Psoas muscle (tissue), 8 donors: Measurements from ENCODE around the gene GOLGA6L2. TPM values are rescaled to one million over a fixed set of nuclear protein-coding genes. Genes with fewer than 3 reads are reported as not detected.
A peak's percentile ranks its signal among the peaks of the same experiment; 100 is the strongest.
"Not testable (repeated sequence)": the region's sequence is repeated elsewhere in the genome, so short reads cannot be mapped to it uniquely, and the experiment has no call there.

ENCODE experiments used
- ATAC-seq, 4 donors: fragments of 200-7000 bp; cut with Tn5 transposase; one replicate each; pipeline ENCODE4 v1.9.1; 2020; ENCODE audit warnings: moderate library complexity in 3 of 4, mild to moderate bottlenecking in 2 of 4
- DNase-seq, 2 donors: peaks; one replicate each; pipeline ENCODE4 v3.0.0-alpha.2; 2020
- H3K27ac ChIP-seq: fragments of 200-600 bp; one replicate; pipeline ENCODE4 v1.8.0; 2022
- H3K27me3 ChIP-seq, 3 donors: fragments of 200-600 bp in 1 of 3; one replicate each; pipeline versions ENCODE4 v1.6.1 to v1.8.0; 2013 to 2022; ENCODE audit warnings: low read length in 2 of 3, mild to moderate bottlenecking in 2 of 3, moderate library complexity in 1 of 3; ENCODE audit not compliant: insufficient read depth in 3 of 3
- H3K36me3 ChIP-seq, 2 donors: fragments of 200-600 bp in 1 of 2; one replicate each; pipeline versions ENCODE4 v1.6.1 to v1.8.0; 2013 to 2022; ENCODE audit warnings: low read depth in 1 of 2, mild to moderate bottlenecking in 1 of 2, moderate library complexity in 1 of 2; ENCODE audit not compliant: insufficient read depth in 1 of 2
- H3K4me1 ChIP-seq: fragments of 200-600 bp; one replicate; pipeline ENCODE4 v1.8.0; 2022
- H3K4me3 ChIP-seq: fragments of 200-600 bp; one replicate; pipeline ENCODE4 v1.8.0; 2022; ENCODE audit warnings: mild to moderate bottlenecking
- H3K9me3 ChIP-seq: fragments of 200-600 bp; one replicate; pipeline ENCODE4 v1.8.0; 2022
- WGBS, 3 donors: extraction: QIAGEN DNeasy Blood & Tissue Kit; methylation state at CpG; one replicate each; pipeline versions ENCODE4 v1.1.6 to v1.1.7; 2013; 5-methylcytosine and 5-hydroxymethylcytosine counted together
- intact Hi-C, 2 donors: fragments of 100-400 bp; cut with DNase I; formaldehyde crosslinking; loops; one replicate each; pipeline versions ENCODE4 v1.11.0 to v1.14.2; 2022
- polyA plus RNA-seq, 3 donors: library from polyadenylated mRNA; stranded (reverse); fragments of 200-250 nt; gene quantifications; one replicate each; pipeline ENCODE4 v1.2.3, GENCODE V29; 2013
- total RNA-seq, 4 donors: library from RNA; stranded (reverse); fragmentation: NEBNext Ultra II Directional in 2 of 4; extraction: Animal tissue kit (Norgen Biotek cat#: 25700) in 2 of 4; gene quantifications; one replicate each; pipeline versions ENCODE4 v1.2.1 to v1.2.4, GENCODE V29; 2021 to 2023
- TF ChIP-seq, protein P1 (sequence below): fragments of 200-600 bp; IDR thresholded peaks from one replicate; pipeline ENCODE4 v1.8.0; 2022; ENCODE audit warnings: antibody characterized with exemption
- donor health status: healthy with polysubstance abuse.
- donor health status: DM: no; HTN: no; CAD: no; lungs with moderate emphysema.
- donor health status: Bipolar disorder and iron deficiency.
- donor health status: healthy.
- donor health status: DM: yes; HTN: yes; CAD: no.
- donor health status: DM: no; HTN: no; CAD: no.
- donor health status: DM: no; HTN: no; CAD: no.
- donor health status: DM: yes; HTN: yes; CAD: no.

The GOLGA6L2 gene
- total and polyA plus RNA-seq, 7 donors = not detected

DNA sequence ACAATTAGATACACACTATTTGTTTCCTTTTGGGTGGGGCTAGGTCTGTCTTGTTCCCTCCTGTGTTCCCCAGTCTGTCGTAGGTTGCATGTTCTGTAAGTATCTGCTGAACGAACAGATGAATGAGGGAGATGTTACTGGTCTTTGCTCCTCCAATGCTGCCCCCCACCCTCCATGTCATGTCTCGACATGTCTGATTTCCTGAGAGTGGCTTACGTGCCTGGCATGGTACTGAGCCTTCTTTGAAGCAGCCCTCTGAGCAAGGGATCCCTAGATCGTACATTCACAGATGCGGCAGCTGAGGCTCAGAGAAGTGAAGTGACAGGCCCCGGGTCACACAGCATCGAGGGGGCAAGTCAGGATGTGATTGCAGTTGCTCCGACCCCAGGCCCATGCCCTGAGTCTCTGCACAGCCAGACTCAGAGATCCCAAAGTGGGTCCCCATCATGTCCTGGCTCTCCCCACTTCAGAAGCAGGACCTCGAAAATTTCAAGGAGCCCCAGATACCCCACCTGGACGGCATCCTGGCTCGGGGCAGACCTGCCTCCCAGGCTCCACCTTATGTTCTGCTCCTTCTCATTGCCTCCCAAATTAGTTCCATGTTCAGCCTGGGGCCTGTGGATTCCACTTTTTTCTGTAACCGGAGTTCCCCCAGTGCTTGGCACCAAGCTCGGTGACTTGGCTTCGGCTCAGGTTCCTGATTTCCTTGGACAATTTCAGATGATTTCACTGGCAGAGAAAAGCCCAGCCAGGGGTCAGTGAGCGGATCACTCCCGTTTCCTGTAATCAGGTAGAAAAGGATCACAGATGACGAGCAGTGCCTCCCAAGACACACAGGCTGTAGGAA lies 24.7 kb downstream of the GOLGA6L2 start:
- Histone ChIP-seq H3K27me3 (no peaks in the 10 kb centered on the region), H3K36me3 (no peaks in the 10 kb centered on the region), H3K4me1 (no peaks in the 10 kb centered on the region), H3K9me3 (no peaks in the 10 kb centered on the region), H3K27ac (no peak overlapping the region), H3K4me3 (no peak overlapping the region)
- ATAC-seq (no peak), DNase-seq (peak in 1 of 2 donors; percentile 15)
- intact Hi-C loops = no loop called here
- TF ChIP-seq, protein P1, sequence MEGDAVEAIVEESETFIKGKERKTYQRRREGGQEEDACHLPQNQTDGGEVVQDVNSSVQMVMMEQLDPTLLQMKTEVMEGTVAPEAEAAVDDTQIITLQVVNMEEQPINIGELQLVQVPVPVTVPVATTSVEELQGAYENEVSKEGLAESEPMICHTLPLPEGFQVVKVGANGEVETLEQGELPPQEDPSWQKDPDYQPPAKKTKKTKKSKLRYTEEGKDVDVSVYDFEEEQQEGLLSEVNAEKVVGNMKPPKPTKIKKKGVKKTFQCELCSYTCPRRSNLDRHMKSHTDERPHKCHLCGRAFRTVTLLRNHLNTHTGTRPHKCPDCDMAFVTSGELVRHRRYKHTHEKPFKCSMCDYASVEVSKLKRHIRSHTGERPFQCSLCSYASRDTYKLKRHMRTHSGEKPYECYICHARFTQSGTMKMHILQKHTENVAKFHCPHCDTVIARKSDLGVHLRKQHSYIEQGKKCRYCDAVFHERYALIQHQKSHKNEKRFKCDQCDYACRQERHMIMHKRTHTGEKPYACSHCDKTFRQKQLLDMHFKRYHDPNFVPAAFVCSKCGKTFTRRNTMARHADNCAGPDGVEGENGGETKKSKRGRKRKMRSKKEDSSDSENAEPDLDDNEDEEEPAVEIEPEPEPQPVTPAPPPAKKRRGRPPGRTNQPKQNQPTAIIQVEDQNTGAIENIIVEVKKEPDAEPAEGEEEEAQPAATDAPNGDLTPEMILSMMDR = no peak
- WGBS, 3 donors = 71 to 79% (median 75%) methylated on average over 18 of the region's 18 CpGs

DNA sequence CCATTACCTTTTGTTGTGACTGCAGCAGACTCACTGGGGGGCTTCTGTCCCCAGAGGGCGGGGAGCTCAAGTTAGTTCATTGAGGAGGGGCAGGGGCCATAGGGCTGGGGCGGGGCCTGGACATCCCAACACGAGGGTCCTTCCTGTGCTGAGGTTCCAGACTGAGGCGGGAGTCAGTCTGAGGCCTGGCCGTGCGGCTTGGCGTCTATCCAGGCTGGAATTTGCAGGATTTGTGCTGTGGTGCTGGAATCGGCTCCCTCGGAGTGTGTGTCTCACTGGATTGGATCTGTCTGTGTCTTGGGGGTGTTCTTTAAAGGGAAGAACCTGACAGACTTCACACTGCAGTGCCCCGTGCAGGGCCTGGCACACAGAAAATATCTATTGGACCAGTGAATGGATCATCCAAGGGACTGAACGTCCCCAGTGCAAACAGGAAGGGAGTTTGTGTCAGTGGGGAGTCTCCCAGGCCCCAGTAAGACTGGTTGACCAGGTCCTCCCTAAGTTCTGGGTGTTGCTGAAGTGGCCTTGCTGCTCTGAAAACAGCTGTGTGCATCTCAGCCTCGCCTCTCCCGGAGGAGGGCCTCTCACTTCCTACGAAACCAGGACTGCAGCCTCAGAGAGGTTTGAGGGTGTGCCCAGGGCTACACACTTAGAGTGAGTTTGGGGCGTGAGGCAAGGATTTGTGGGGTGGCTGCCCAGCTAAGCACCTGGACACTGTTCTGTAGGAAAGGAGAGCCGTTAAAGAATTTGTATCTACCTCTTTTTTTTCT lies 26.1 kb downstream of the GOLGA6L2 start:
- no peak overlapping the region for H3K27ac ChIP-seq
- intact Hi-C loops = no loop called here
- TF ChIP-seq, protein P1 = no peak
- no peak overlapping the region for H3K4me3 ChIP-seq
- ATAC-seq = peak in 1 of 4 donors; percentile 26
- no peaks in the 10 kb centered on the region for H3K36me3 ChIP-seq
- no peaks in the 10 kb centered on the region for H3K27me3 ChIP-seq
- 60 to 61% (median 61%) methylated on average over 16 of the region's 16 CpGs for WGBS, 3 donors
- H3K4me1 ChIP-seq = no peaks in the 10 kb centered on the region
- DNase-seq = peak in 1 of 2 donors; percentile 21
- no peaks in the 10 kb centered on the region for H3K9me3 ChIP-seq

DNA sequence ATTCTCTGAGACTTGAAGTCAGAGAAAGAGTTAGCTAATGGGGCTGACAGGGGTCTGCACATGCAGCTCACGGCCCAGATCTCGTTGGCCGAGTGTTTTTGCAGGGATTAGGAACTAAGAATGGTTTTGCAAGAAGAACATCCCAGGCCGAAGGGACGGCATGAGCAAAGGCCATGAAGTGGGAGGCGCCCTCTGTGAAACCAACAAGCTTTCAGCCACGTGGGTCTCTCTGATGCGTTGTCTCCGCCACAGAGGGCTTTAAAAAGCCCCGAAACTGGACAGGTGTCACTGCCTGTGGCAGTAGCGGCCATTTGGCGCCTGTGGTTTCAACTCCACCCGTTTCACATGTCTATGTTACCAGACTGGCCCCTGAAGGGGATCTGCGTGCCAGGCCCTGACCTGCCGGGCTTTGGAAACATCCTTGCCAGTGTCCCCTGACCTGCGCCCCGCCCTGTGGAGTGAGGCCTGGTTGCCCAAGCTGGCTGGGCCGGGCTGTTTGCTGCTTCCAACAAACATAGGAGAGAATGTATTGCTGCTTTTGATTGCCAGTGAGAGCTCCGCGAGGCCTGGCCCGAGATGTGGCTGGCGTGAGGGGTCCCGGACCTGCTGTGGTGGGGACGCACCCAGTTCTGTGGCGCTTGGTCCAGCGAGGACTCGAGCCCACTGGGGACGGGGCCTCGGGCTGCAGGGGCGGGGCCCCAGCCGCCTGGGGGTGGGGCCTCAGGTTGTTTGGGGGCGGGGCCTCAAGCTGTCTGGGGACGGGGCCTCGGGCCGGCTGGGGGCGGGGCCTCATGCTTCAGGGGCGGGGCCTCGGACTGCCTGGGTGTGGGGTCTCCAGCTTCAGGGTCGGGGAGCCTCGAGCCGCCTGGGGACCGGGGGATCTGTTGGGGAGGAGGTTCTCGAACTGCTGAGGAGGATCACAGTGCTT lies 30.4 kb downstream of the GOLGA6L2 start:
- ATAC-seq = peak in 2 of 4 donors; percentile 50 to 64

DNA sequence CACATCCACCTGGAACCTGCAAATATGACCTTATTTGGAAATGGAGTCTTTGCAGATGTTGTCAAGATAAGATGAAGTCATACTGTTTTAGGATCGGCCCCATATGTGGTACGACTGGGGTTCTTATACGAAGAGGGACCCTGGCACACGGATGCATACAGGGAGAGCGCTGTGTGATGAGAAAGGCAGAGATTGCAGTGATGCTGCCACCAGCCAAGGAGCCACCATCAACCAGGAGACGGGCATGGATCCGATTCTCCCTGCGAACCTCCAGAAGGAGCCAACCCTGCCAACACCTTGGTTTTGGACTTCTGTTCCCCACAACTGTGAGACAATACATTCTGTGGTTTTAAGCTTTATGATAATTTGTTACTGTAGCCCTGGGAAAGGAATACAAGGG lies 31.2 kb downstream of the GOLGA6L2 start:
- not testable (repeated sequence) for H3K36me3 ChIP-seq, ATAC-seq

More for the DNA sequence above, 30.4 kb downstream of the GOLGA6L2 start:
- H3K27ac ChIP-seq = no peak overlapping the region
- H3K4me3 ChIP-seq = no peak overlapping the region
- H3K4me1 ChIP-seq = no peaks in the 10 kb centered on the region
- 85% methylated on average over 37 to 43 of the region's 43 CpGs for WGBS, 3 donors
- peak in 1 of 2 donors; percentile 49 for DNase-seq
- H3K27me3 ChIP-seq = no peaks in the 10 kb centered on the region
- H3K36me3 ChIP-seq = no peaks in the 10 kb centered on the region
- intact Hi-C loops = no loop called here
- TF ChIP-seq, protein P1 = no peak
- H3K9me3 ChIP-seq = no peaks in the 10 kb centered on the region

More for the DNA sequence above, 31.2 kb downstream of the GOLGA6L2 start:
- 91 to 93% (median 92%) methylated on average over 8 of the region's 8 CpGs for WGBS, 3 donors
- H3K27ac ChIP-seq, H3K4me3 ChIP-seq, H3K9me3 ChIP-seq, H3K4me1 ChIP-seq, H3K27me3 ChIP-seq, intact Hi-C loops: not testable (repeated sequence)
- peak in 1 of 2 donors; percentile 3 for DNase-seq
